Activated CD4-positive, alpha-beta T cell treated with anti-CD3 and anti-CD28 coated beads, Interleukin-2, Interleukin-4, amounts not matched to agents 100 ng/mL and 50 ng/mL, durations not matched to agents 16 hours and 8 hours (primary cell): Measurements from ENCODE around the gene PPP2R1B.
"Not testable (repeated sequence)": the region's sequence is repeated elsewhere in the genome, so short reads cannot be mapped to it uniquely, and the experiment has no call there.

Experiments
- DNase-seq: peaks from one replicate; pipeline ENCODE4 v3.0.0-alpha.2; 2020; ENCODE audit warnings: low spot score

The PPP2R1B gene

GRCh38 chr11:111782109-111782741 lies 16.0 kb upstream of the PPP2R1B start:
- no peak for DNase-seq

DNA sequence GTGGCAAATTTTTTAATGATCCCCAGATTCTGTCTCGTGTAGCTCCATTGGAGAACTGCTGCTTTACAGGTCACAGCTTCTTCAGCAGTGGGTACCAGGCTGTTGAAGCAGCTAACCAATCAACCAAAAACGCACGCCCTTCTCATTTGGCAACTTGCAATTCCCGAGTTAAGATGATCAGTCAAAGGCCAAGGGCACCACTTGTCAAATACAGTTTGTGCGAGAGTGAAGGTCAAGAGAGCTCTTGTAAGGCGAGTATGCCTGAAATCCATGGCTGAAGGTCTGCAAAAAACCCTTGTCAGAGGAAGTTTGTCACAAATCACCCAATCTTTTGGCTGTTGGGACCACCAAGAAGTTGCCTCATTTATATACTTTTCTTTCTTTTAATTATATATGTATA lies 12.9 kb upstream of the PPP2R1B start:
- no peak for DNase-seq

DNA sequence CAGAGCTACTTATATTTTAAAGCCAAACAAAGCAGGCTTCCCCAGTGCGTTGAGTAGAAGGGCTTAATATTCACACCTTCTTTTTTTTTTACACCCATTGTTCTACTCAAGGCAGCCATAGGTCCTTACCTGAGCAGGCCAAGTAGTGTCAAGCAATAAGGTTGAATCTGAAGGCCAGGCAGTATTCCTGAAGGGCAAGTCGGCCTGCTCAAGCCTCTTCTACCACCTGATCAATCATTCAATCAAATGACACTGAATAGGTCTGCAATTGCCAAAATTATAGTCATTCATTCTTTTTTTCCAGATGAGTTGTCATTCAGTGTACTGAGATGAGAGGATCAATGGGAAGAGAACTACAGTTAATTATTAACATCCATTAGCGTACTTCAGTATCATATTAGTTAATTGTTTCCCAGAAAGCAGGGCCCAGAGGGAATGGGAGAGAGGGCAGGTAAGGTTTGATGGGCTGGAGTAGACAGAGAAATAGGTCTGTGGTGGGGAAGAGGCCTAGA lies 11.9 kb upstream of the PPP2R1B start:
- no peak for DNase-seq

GRCh38 chr11:111777094-111778046 lies 11.2 kb upstream of the PPP2R1B start:
- peak; percentile 54 for DNase-seq

DNA sequence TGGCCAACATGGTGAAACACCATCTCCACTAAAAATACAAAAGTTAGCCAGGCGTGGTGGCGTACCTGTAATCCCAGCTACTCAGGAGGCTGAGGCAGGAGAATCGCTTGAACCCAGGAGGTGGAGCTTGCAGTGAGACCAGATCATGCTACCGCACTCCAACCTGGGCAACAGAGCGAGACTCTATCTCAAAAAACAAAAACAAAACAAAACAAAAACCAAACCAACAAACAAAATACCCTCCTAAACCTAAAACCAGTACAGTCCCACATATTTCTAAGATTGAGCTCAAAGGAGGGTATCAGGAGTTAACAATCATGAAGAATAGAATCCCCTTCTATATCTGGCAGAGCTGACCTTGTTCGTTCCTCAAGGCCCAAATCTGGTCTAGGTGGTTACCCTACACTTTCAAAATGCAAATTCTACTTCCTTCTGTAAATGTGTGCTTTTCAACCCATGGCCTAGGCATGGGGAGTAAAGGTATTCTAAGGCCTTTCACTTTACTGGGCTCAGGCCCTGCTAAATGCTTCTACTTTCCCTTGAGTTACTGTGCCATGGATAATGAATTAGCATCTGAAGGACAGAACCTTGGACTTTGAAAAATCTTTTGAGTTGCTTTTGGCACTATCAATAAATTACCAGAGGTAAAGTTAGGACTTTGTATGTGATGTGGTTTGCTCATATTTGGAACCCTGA lies 10.4 kb upstream of the PPP2R1B start:
- no peak for DNase-seq

DNA sequence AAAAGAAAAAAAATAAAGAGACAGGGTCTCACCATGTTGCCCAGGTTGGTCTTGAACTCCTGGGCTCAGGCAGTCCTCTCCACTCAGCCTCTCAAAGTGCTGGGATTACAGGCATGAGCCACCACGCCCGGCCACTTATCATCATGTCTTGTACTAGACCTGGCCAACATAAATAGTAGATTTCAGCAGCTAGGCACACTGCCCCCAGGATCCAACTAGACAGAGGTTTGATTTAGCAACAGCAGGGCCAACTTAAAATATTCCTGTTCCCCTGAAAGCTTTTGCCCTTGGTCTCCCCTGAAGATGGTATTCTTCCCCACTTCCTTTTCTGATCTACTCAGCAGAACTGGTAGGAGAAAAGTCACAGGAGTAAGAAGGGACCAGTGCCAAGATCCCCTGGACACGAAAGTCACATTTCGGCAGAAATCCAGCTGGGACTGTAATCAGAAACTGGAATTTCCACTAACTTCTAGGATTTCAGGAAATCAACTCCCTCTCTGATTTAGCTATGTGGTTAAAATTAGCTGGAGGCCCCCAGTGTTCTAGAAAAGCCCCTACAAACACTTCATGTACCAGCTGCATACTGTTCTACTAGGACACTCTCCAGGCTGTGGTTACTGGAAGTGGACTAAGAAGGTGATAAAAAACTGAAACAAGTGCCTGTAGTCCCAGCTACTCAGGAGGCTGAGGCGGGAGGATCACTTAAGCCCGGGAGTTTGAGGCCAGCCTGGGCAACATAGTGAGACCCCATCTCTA lies 8.9 kb upstream of the PPP2R1B start:
- DNase-seq, result no peak

DNA sequence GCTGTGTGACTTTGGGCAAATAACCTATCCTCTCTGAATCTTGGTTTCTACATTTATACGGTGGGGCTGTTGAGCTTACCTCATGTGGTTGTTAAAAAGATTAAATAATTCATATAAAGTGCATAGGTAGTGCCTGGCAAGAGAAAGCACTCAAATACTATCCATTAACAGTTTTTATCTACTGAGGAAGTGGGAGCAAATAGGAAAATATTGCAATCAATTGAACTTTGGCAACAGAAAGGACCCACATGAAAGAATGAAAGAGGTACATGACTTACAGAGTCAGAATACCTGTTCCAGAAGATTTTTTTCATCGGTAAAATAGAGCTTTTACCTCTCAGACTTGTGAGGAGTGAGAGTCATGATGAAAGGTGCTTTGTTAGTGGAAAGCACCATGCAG lies 6.3 kb upstream of the PPP2R1B start:
- DNase-seq, result no peak

DNA sequence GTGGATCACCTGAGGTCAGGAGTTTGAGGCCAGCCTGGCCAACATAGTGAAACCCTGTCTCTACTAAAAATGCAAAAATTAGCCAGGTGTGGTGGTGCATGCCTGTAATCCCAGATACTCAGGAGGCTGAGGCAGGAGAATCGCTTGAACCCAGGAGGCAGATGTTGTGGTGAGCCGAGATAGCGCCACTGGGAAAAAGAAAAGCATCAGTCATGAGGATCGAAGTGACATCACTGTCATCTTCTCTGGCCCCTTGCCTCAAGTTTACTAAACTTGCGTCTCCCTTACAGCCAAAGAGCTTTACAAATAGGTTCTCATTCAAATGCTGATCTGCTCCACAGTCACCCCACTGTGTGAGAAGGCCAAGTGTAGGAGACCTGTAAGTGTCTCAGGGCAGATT lies 5.0 kb upstream of the PPP2R1B start:
- not testable (repeated sequence) for DNase-seq

DNA sequence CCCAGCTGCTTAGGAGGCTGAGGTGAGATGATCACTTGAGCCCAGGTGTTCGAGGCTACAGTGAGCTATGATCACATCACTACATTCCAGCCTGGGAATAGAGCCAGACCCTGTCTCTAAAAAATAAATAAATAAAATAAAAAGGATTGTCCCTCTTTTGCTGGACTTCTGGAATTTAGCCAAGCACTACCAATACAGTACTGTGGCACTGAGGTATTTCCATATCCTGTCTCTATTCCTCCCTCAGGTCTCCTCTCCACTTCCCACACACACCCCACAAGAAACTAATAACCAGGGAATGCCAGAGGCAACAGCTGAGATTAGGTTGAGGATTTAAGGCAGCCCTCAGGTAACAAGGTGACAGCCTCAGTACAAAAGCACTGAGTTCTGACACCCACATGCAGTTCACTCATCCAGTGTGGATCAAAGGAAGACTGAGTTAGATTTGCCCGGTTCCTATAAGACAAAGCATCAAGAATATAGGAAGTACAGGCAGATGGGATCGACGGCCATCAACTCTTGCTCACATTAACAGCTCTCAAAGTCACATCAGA lies 4.5 kb upstream of the PPP2R1B start:
- DNase-seq, result no peak

- no peak for DNase-seq
Observed at GRCh38 chr11:111766834-111767142, 599 bp upstream of the PPP2R1B start.

DNA sequence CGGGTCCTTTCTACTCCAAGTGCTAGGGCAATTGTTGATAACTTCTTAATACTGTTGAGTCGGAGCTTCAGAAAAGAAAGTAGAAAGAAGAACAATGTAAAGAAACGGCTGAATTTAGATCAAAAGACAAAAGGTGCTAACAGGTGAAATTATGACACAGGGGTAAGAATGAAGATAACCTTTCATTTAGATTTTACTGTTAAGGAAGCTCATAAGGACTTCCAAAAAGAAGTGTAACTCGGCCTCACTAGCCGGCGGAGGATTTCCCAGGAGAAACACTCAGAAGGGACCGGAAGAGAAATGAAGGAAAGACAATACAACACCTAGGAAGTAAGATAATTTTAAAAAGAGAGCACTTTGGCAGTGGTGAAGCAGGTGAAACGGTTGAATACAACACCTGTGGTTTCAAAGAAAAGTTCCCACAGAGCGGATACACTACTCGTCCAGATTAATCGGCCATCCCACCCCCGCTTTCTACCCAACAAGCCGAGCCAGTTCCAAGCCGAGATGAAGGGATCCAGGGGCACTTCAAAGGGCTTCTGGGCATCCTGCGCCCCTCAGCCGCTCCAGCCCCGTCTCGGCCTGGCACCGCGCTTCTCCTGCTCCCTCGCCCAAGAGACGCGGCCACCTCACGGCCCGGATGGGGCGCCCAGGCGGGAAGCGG lies 737 bp downstream of the PPP2R1B start:
- DNase-seq, result no peak

- DNase-seq, result no peak
Observed at GRCh38 chr11:111764621-111765020, 1.6 kb downstream of the PPP2R1B start.

DNA sequence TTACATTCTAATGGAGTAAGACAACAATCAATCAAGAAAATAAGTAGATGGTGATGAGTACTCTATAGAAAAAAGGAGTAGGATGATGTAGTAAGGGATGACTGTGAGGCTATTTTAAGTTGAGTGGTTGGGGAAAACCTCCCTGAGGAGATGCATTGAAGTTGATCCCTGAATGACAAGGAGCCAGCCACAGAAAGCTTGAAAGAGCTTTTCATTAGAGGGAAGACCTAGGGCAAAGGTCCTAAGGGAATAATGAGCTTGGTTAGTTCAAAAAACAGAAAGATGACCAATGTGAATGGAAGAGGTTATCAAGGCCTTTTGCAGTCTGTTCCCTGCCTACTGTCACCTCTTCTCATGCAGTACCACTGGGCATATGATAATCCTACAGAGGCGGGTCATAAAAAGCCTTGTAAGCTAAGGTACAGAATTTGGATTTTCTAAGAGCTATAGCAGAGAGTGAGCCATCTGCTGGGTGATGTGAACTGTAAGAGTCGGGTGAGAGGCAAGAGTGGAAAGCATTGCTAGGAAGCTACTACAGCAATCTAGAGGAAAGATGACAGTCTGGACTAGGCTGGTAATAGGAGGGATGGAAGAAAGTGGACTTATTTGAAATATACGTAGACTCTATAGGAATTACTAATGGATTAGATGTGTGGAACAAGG lies 3.1 kb downstream of the PPP2R1B start:
- no peak for DNase-seq

DNA sequence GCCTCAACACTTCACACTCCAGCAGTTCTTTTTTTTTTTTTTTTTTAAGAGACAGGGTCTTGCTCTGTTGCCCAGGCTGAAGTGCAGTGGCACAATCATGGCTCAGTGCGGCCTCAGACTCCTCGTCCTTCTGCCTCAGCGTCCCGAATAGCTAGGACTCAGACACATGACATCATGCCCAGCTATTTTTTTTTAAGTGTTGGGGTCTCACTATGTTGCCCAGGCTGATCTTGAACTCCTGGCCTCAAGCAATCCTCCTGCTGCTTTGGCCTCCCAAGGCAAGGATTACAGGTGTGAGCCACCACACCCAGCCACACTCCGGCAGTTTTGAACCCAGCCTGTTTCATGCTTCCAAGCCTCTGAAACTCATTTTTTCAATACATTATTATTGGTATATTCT lies 3.7 kb downstream of the PPP2R1B start:
- no peak for DNase-seq

DNA sequence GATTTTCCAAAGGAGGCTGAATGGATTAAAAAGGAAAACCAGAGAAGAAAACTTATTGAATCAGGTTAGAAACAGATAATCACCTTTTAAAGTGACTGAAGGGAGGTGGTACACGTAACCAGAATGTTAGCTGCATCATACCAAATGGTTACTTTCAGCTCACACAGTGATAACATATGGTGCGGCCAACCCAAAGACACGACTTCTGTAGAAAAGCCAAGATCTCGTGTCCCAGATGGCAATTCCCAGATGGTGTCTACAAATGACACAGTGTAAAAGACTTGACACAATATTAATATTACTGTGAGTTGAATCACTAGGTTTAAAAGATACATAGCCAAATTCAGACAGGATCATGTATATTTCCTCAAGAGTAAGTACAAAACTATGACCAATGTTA lies 5.2 kb downstream of the PPP2R1B start:
- DNase-seq, result no peak

DNA sequence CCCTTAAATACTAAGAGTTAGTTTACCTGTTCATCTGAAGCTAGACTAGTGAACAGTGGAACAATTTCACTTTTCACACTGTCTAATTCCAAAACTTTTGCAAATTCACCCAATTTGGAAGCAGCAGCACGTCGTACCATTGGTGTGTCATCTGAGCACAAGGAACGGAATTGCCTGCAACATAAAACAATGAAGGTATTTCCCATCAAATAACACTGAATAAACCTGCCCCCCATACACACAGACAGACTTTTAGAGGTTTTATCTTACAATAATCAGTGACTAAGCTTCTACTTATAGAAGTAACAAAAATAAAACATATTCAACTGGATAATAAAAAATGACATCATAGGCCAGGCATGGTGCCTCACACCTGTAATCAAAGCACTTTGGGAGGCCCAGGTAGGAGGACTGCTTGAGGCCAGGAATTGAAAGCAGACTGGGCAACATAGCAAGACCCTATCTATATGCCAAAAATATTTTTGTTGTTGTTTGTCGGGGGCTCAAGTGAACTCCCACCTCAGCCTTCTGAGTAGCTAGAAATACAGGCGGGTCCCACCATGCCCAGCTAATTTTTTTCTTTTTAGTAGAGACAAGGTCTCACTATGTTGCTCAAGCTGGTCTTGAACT lies 6.3 kb downstream of the PPP2R1B start:
- no peak for DNase-seq

- DNase-seq, result no peak
Observed at GRCh38 chr11:111759376-111759775, 6.8 kb downstream of the PPP2R1B start.

DNA sequence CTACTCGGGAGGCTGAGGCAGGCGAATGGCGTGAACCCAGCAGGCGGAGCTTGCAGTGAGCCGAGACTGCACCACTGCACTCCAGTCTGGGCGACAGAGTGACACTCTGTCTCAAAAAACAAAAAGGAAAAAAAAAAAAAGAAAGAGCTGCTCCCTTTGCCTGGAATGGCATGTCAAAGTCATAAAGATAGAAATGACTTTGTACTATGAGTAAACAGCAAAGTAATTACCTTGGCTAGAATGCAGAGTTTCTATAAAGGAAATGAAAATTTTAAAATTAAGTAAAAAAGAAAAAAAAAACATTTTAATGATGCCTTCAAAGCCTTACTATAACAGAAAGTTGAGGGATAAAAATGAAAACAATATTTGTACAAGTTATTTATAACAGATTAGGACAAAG lies 10.1 kb downstream of the PPP2R1B start:
- no peak for DNase-seq

DNA sequence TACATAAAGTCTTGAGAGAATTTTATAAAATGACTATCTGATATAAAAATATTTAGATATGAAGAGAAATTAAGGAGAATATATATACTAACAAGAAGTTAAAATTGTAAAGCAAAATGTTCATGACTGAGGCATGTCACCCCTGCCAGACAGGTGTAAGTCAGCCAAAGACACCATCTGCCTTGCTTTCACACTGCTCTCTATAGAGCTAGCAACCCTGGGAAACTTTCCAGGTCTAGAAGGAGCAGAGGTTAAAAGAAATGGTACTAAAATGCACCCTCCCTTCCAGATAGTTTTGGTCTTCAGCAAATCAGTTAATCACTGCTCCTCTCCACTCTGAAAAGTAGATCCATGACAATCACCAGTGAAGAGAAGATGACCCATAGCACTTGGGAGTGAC lies 16.5 kb downstream of the PPP2R1B start:
- DNase-seq, result no peak
